IMR-90 (cell line): ENCODE data around the gene EML3.

ENCODE experiments used
- MAFK ChIP-seq: IDR thresholded peaks from 2 replicates; pipeline ENCODE4 v1.6.1; 2012; ENCODE audit warnings: low read depth, low read length, improper control_type of control experiment
- POLR2A ChIP-seq: IDR thresholded peaks from 2 replicates; pipeline ENCODE4 v1.6.1; 2012; ENCODE audit warnings: mild to moderate bottlenecking, low read depth, low read length
- TF ChIP-seq, protein P1 (sequence below): conservative IDR thresholded peaks from 2 replicates; pipeline ENCODE4 v1.5.1; 2012; ENCODE audit warnings: mild to moderate bottlenecking, low read depth, low read length, improper control_type of control experiment

DNA sequence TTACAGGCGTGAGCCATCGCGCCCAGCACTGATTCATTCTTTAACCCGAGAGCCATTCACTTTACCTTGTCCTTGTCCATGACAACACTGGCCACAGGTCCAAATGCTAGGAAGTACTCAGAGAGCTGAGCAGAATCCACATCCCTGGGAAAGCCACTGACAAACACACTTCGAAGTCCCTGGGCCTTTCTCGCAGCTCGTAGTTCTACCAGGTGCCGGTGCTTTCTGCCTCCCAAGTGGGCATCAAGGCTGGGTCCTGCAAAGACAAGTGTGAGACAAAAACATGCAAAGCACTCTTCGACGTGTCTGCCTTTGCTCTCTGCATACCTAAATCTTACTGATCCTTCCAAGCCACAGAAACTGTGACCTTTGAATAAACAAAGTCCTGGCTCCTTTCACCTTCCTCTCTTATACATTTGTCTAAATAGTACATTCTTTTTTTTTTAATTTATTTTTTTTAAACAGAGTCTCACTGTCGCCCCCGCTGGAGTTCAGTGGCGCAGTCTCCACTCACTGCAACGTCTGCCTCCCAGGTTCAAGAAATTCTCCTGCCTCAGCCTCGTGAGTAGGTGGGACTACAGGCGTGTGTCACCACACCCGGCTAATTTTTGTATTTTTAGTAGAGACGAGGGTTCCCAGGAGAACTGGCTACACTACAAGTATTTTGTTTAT is 23.5 kb downstream of the EML3 start:
- TF ChIP-seq, protein P1, sequence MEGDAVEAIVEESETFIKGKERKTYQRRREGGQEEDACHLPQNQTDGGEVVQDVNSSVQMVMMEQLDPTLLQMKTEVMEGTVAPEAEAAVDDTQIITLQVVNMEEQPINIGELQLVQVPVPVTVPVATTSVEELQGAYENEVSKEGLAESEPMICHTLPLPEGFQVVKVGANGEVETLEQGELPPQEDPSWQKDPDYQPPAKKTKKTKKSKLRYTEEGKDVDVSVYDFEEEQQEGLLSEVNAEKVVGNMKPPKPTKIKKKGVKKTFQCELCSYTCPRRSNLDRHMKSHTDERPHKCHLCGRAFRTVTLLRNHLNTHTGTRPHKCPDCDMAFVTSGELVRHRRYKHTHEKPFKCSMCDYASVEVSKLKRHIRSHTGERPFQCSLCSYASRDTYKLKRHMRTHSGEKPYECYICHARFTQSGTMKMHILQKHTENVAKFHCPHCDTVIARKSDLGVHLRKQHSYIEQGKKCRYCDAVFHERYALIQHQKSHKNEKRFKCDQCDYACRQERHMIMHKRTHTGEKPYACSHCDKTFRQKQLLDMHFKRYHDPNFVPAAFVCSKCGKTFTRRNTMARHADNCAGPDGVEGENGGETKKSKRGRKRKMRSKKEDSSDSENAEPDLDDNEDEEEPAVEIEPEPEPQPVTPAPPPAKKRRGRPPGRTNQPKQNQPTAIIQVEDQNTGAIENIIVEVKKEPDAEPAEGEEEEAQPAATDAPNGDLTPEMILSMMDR, result peak; percentile 45
- TF ChIP-seq POLR2A, result no peak
- no peak for TF ChIP-seq MAFK
